Left ventricle myocardium inferior (tissue), 1 donor: ENCODE measurements around the gene SNRPD2. TPM values are rescaled to one million over a fixed set of nuclear protein-coding genes. Genes with fewer than 3 reads are reported as not detected.

Experiments
- DNase-seq: peaks from one replicate; pipeline ENCODE4 v3.0.0-alpha.2; 2020
- H3K27ac ChIP-seq: fragments of 200-600 bp; replicated peaks from 2 replicates; pipeline ENCODE4 v1.8.0; 2021
- H3K27me3 ChIP-seq: fragments of 200-600 bp; 2 replicates; pipeline ENCODE4 v1.8.0; 2021; ENCODE audit warnings: low read depth
- H3K36me3 ChIP-seq: fragments of 200-600 bp; 2 replicates; pipeline ENCODE4 v1.8.0; 2021
- H3K4me1 ChIP-seq: fragments of 200-600 bp; 2 replicates; pipeline ENCODE4 v1.8.0; 2021
- H3K4me3 ChIP-seq: fragments of 200-600 bp; 2 replicates; pipeline ENCODE4 v1.8.0; 2021; ENCODE audit warnings: mild to moderate bottlenecking, moderate library complexity
- H3K9me3 ChIP-seq: fragments of 200-600 bp; replicated peaks from 2 replicates; pipeline ENCODE4 v1.8.0; 2021
- intact Hi-C: fragments of 100-400 bp; cut with micrococcal nuclease; formaldehyde crosslinking; loops from one replicate; pipeline ENCODE4 v1.11.0; 2022
- total RNA-seq: library from RNA; stranded (reverse); fragmentation: NEBNext Ultra II Directional; extraction: Animal tissue kit (Norgen Biotek cat#: 25700); gene quantifications from one replicate; pipeline ENCODE4 v1.2.1, GENCODE V29; 2021
- TF ChIP-seq, protein P1 (sequence below): fragments of 200-600 bp; IDR thresholded peaks from 2 replicates; pipeline ENCODE4 v1.8.0; 2021; ENCODE audit warnings: antibody characterized with exemption, mild to moderate bottlenecking, borderline replicate concordance
- donor health status: DM: no; HTN: yes; CAD: no; lungs with severe emphysema.

SNRPD2 gene
- total RNA-seq, 1 donor from 2014 or later, result 249 TPM

GRCh38 chr19:45664575-45664974 lies 27.2 kb downstream of the SNRPD2 start:
- intact Hi-C loops, result no loop called here
- Histone ChIP-seq H3K36me3 (no peaks in the 10 kb centered on the region), H3K4me1 (peaks cover 20% of the 10 kb centered on the region), H3K27me3 (peaks cover 94% of the 10 kb centered on the region), H3K4me3 (no peak overlapping the region), H3K9me3 (no peaks in the 10 kb centered on the region), H3K27ac (no peak overlapping the region)
- TF ChIP-seq, protein P1, sequence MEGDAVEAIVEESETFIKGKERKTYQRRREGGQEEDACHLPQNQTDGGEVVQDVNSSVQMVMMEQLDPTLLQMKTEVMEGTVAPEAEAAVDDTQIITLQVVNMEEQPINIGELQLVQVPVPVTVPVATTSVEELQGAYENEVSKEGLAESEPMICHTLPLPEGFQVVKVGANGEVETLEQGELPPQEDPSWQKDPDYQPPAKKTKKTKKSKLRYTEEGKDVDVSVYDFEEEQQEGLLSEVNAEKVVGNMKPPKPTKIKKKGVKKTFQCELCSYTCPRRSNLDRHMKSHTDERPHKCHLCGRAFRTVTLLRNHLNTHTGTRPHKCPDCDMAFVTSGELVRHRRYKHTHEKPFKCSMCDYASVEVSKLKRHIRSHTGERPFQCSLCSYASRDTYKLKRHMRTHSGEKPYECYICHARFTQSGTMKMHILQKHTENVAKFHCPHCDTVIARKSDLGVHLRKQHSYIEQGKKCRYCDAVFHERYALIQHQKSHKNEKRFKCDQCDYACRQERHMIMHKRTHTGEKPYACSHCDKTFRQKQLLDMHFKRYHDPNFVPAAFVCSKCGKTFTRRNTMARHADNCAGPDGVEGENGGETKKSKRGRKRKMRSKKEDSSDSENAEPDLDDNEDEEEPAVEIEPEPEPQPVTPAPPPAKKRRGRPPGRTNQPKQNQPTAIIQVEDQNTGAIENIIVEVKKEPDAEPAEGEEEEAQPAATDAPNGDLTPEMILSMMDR, result no peak
- no peak for DNase-seq

DNA sequence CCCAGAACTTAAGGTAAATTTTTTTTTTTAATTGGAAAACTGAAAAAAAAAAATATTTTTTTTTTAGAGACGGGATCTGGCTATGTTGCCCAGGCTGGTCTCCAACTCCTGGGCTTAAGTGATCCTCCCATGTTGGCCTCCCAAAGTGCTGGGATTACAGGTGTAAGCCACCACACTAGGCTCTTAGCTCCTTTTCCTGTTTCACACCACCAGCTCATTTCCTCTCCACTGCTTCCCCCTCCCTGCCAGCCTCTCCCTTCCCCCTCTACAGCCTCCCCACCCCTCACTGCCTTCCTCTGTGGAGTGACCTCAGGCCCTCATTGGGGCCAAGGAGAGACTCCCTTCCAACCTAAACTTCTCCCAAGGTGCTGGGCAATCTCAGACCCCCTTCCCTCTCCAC lies 28.0 kb downstream of the SNRPD2 start:
- Histone ChIP-seq H3K9me3 (no peaks in the 10 kb centered on the region), H3K27ac (no peak overlapping the region), H3K27me3 (peaks cover 94% of the 10 kb centered on the region), H3K36me3 (no peaks in the 10 kb centered on the region), H3K4me3 (no peak overlapping the region), H3K4me1 (peaks cover 13% of the 10 kb centered on the region)
- TF ChIP-seq, protein P1, result no peak
- intact Hi-C loops, result no loop called here
- DNase-seq, result no peak

GRCh38 chr19:45660636-45661035 lies 31.1 kb downstream of the SNRPD2 start:
- TF ChIP-seq, protein P1, result no peak
- Histone ChIP-seq H3K36me3 (no peaks in the 10 kb centered on the region), H3K27ac (no peak overlapping the region), H3K27me3 (peaks cover 68% of the 10 kb centered on the region), H3K4me3 (no peak overlapping the region), H3K4me1 (no peaks in the 10 kb centered on the region), H3K9me3 (no peaks in the 10 kb centered on the region)
- no peak for DNase-seq
- intact Hi-C loops, result no loop called here

DNA sequence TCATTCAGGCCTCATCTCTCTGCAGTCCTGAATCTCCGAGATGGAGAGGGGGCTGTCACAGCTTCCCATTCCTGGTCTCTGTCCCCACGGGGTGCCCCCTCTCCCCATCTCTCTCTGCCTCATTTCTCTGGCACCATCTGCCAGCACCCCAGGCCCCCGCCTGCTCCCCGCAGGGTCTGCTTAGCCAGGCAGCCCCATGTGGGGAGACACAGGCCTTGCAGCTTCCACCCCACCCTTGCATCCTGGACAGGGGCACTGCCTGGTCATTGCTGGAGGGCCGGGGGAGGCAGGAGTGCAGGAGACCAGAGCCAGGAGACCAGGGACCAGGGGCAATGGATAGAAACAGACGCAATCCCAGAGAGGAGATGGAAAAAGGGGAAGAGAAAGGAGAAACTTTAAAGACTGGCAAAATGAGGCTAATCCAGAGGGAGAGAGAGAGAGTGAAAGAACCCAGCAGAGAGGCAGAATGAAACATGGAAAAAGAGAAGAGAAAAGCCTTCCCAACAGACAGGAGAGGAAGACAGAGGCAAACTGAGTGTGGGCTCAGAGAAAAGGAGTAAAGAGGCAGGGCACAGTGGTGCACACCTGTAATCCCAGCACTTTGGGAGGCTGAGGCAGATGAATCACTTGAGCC lies 32.5 kb downstream of the SNRPD2 start:
- H3K4me1 ChIP-seq, result no peaks in the 10 kb centered on the region
- H3K9me3 ChIP-seq, result no peaks in the 10 kb centered on the region
- intact Hi-C loops, result no loop called here
- no peak overlapping the region for H3K4me3 ChIP-seq
- no peaks in the 10 kb centered on the region for H3K36me3 ChIP-seq
- TF ChIP-seq, protein P1, result no peak
- H3K27ac ChIP-seq, result no peak overlapping the region
- no peak for DNase-seq
- H3K27me3 ChIP-seq, result peaks cover 59% of the 10 kb centered on the region

- H3K27ac ChIP-seq, result no peak overlapping the region
Measured at GRCh38 chr19:45657520-45658167, 34.1 kb downstream of the SNRPD2 start.

More at GRCh38 chr19:45657520-45658167, 34.1 kb downstream of the SNRPD2 start:
- Histone ChIP-seq H3K4me1 (no peaks in the 10 kb centered on the region), H3K27me3 (peaks cover 51% of the 10 kb centered on the region), H3K9me3 (no peaks in the 10 kb centered on the region), H3K36me3 (no peaks in the 10 kb centered on the region), H3K4me3 (no peak overlapping the region)
- TF ChIP-seq, protein P1, result no peak
- intact Hi-C loops, result no loop called here
- no peak for DNase-seq
